GM12878 (cell line): Measurements from ENCODE around the gene FRMD5.

Source experiments
- ATF7 ChIP-seq: fragments of 450-650 bp; IDR thresholded peaks from 2 replicates; pipeline ENCODE4 v1.6.1; 2016; ENCODE audit warnings: low read depth, mild to moderate bottlenecking
- BHLHE40 ChIP-seq, 2 experiments: fragments of 450-650 bp in 1 of 2; IDR thresholded peaks; 2 replicates each; pipeline ENCODE4 v1.6.1; 2011 to 2017; ENCODE audit warnings: low read depth in 2 of 2, borderline replicate concordance in 1 of 2, improper control_type of control experiment in 1 of 2, low read length in 1 of 2, mild to moderate bottlenecking in 1 of 2
- FOS ChIP-seq: IDR thresholded peaks from 3 replicates; pipeline ENCODE4 v1.6.1; 2011; ENCODE audit warnings: borderline replicate concordance; ENCODE audit not compliant: insufficient read length; ENCODE audit errors: extremely low read depth
- POLR2AphosphoS5 ChIP-seq: IDR thresholded peaks from 2 replicates; pipeline ENCODE4 v1.6.1; 2011; ENCODE audit warnings: mild to moderate bottlenecking, low read length, inconsistent platforms
- REST ChIP-seq: IDR thresholded peaks from 2 replicates; pipeline ENCODE4 v1.6.1; 2012; ENCODE audit warnings: mild to moderate bottlenecking, low read depth, low read length
- RFX5 ChIP-seq: IDR thresholded peaks from 2 replicates; pipeline ENCODE4 v1.6.1; 2011; ENCODE audit warnings: low read depth, low read length, improper control_type of control experiment
- SUZ12 ChIP-seq: fragments of 200-600 bp; sonication (generic); IDR thresholded peaks from one replicate; pipeline ENCODE4 v1.6.1; 2018; ENCODE audit warnings: antibody characterized with exemption, mild to moderate bottlenecking; ENCODE audit not compliant: unreplicated experiment

GRCh38 chr15:43852607-43853006, 342.5 kb downstream of the FRMD5 start:
- TF ChIP-seq FOS (no peak), BHLHE40 (IDR thresholded peaks at IDR 0.05; ENCODE audit: borderline replicate concordance in 1 of 2, low read depth in 2 of 2, low read length in 1 of 2) (no peak), POLR2AphosphoS5 (no peak), SUZ12 (no peak), ATF7 (no peak), REST (no peak), RFX5 (no peak)
